ENCODE data around the gene PROZ. TPM values are rescaled to one million over a fixed set of nuclear protein-coding genes. Genes with fewer than 3 reads are reported as not detected.

PROZ gene
- total and polyA plus RNA-seq, 2 of the 13 experiments (the other 11 are each of a cell fraction or from before 2014, with no cell fraction given), result 5.6 to 22.5 TPM

DNA sequence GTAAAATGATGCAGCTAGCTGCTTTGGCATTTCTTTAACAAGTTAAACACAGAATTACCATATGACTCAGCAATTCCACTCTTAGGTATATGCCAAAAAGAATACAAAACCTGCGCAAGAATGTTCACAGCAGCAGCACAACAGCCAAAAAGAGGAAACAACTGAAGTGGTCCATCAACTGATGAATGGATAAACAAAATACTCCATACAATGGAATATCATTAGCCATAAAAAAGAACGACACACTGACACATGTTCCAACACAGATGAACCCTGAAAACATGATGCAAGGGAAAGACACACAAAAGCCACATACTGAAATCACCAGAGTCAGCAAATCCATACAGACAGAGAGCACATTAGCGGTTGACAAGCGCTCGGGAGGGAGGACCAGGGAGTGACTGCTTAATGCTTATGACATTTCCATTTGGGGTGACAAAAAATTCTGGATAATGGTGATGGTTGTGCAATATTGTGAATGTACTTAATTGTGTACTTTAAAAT lies 47.0 kb downstream of the PROZ start (continued):
- TF ChIP-seq IKZF4 (CRISPR knock-in tag; IDR thresholded peaks at IDR 0.05; ENCODE audit: borderline replicate concordance, low read depth, not compliant biosample characterization) (no peak), BRCA1 (CRISPR knock-in tag; IDR thresholded peaks at IDR 0.05) (no peak), THAP7 (CRISPR knock-in tag; IDR thresholded peaks at IDR 0.05) (no peak), ZBTB33 (CRISPR knock-in tag; IDR thresholded peaks at IDR 0.05) (peak; percentile 94; the same call in 1 of the 2 replicates), ZNF17 (CRISPR knock-in tag; IDR thresholded peaks at IDR 0.05) (no peak), AGO2 (optimal IDR thresholded peaks at IDR 0.05; ENCODE audit: low read depth, low read length) (no peak), CENPBD1 (CRISPR knock-in tag; IDR thresholded peaks at IDR 0.05; ENCODE audit: borderline replicate concordance, low read depth) (no peak), MIER2 (CRISPR knock-in tag; IDR thresholded peaks at IDR 0.05) (no peak), ATF1 (CRISPR knock-in tag; IDR thresholded peaks at IDR 0.05) (no peak), ZNF652 (CRISPR knock-in tag; IDR thresholded peaks at IDR 0.05; ENCODE audit: borderline replicate concordance, low read depth) (no peak), NFE2L2 (IDR thresholded peaks at IDR 0.05; ENCODE audit: low read length) (peak; percentile 77), MAFK (conservative IDR thresholded peaks at IDR 0.05 in 1 of 2, IDR thresholded peaks at IDR 0.05 in 1 of 2; ENCODE audit: low read length in 2 of 2) (peak; percentile 91 to 95), PCBP2 (optimal IDR thresholded peaks at IDR 0.05; ENCODE audit: low read depth, low read length, poor library complexity, severe bottlenecking) (no peak), ZNF749 (CRISPR knock-in tag; IDR thresholded peaks at IDR 0.05; ENCODE audit: borderline replicate concordance) (no peak), ZNF782 (CRISPR knock-in tag; IDR thresholded peaks at IDR 0.05; ENCODE audit: borderline replicate concordance) (no peak), CEBPB (IDR thresholded peaks at IDR 0.05; ENCODE audit: borderline replicate concordance, low read depth, low read length) (peak; percentile 49; the same call in 1 of the 2 replicates), ZMYM3 (CRISPR knock-in tag; IDR thresholded peaks at IDR 0.05) (no peak), MXI1 (IDR thresholded peaks at IDR 0.05; ENCODE audit: borderline replicate concordance, low read depth, low read length) (no peak)
- TF ChIP-seq, protein P1, sequence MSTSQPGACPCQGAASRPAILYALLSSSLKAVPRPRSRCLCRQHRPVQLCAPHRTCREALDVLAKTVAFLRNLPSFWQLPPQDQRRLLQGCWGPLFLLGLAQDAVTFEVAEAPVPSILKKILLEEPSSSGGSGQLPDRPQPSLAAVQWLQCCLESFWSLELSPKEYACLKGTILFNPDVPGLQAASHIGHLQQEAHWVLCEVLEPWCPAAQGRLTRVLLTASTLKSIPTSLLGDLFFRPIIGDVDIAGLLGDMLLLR (CRISPR knock-in tag; IDR thresholded peaks at IDR 0.05), result no peak
- TF ChIP-seq, protein P2, sequence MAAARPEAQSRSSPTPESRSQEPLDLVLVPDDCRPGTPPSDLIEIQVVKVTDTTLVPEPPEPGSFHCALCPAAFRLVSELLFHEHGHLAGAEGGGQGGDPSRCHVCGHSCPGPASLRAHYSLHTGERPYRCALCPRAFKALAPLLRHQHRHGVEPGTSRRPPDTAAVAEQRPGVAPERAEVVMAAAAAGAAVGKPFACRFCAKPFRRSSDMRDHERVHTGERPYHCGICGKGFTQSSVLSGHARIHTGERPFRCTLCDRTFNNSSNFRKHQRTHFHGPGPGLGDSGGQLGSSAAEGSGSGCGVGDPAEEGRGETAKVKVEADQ (CRISPR knock-in tag; IDR thresholded peaks at IDR 0.05; ENCODE audit: borderline replicate concordance), result no peak
- TF ChIP-seq, protein P3, sequence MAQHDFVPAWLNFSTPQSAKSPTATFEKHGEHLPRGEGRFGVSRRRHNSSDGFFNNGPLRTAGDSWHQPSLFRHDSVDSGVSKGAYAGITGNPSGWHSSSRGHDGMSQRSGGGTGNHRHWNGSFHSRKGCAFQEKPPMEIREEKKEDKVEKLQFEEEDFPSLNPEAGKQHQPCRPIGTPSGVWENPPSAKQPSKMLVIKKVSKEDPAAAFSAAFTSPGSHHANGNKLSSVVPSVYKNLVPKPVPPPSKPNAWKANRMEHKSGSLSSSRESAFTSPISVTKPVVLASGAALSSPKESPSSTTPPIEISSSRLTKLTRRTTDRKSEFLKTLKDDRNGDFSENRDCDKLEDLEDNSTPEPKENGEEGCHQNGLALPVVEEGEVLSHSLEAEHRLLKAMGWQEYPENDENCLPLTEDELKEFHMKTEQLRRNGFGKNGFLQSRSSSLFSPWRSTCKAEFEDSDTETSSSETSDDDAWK (CRISPR knock-in tag; IDR thresholded peaks at IDR 0.05), result no peak
- TF ChIP-seq, protein P4, sequence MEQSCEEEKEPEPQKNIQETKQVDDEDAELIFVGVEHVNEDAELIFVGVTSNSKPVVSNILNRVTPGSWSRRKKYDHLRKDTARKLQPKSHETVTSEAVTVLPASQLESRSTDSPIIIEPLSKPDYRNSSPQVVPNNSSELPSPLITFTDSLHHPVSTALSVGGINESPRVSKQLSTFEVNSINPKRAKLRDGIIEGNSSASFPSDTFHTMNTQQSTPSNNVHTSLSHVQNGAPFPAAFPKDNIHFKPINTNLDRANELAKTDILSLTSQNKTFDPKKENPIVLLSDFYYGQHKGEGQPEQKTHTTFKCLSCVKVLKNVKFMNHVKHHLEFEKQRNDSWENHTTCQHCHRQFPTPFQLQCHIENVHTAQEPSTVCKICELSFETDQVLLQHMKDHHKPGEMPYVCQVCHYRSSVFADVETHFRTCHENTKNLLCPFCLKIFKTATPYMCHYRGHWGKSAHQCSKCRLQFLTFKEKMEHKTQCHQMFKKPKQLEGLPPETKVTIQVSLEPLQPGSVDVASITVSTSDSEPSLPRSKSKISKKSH (CRISPR knock-in tag; IDR thresholded peaks at IDR 0.05; ENCODE audit: borderline replicate concordance), result no peak

Data from HepG2 (cell line).